Ascending aorta (tissue), 2 donors: ENCODE measurements around the gene NPDC1. TPM values are rescaled to one million over a fixed set of nuclear protein-coding genes. Genes with fewer than 3 reads are reported as not detected.
A peak's percentile ranks its signal among the peaks of the same experiment; 100 is the strongest.

Experiments
- DNase-seq, 2 donors: peaks; one replicate each; pipeline ENCODE4 v3.0.0-alpha.2; 2019; ENCODE audit warnings: low spot score in 2 of 2
- H3K27ac ChIP-seq, 2 donors: fragments of 200-600 bp; sonication (generic); one replicate each; pipeline ENCODE4 v1.5.1; 2016 to 2017; ENCODE audit warnings: mild to moderate bottlenecking in 1 of 2
- H3K27me3 ChIP-seq: fragments of 200-600 bp; sonication (generic); one replicate; pipeline ENCODE4 v1.5.1; 2017
- H3K36me3 ChIP-seq, 2 donors: fragments of 200-600 bp; sonication (generic); one replicate each; pipeline ENCODE4 v1.5.1; 2016
- H3K4me1 ChIP-seq, 2 donors: fragments of 200-600 bp; sonication (generic); one replicate each; pipeline ENCODE4 v1.5.1; 2016 to 2017; ENCODE audit warnings: mild to moderate bottlenecking in 1 of 2
- H3K4me3 ChIP-seq, 2 donors: fragments of 200-600 bp; sonication (generic); one replicate each; pipeline ENCODE4 v1.5.1; 2016 to 2017; ENCODE audit warnings: mild to moderate bottlenecking in 1 of 2
- H3K9me3 ChIP-seq, 2 donors: fragments of 200-600 bp; sonication (generic); one replicate each; pipeline ENCODE4 v1.5.1; 2016
- intact Hi-C: fragments of 100-400 bp; cut with DNase I; formaldehyde crosslinking; loops from one replicate; pipeline ENCODE4 v1.15.1; 2023
- total RNA-seq: library from RNA; depleted of rRNA; stranded (reverse); fragments of >200 nt; gene quantifications from one replicate; pipeline ENCODE4 v1.1.0, GENCODE V29; 2016
- TF ChIP-seq, protein P1 (sequence below), 3 experiments: fragments of 200-600 bp in 2 of 3; fragments of 450-650 bp in 1 of 3; sonication (generic) in 2 of 3; IDR thresholded peaks; one replicate each; pipeline ENCODE4 v1.5.1; 2016 to 2019; ENCODE audit warnings: antibody characterized with exemption in 3 of 3, mild to moderate bottlenecking in 1 of 3, moderate library complexity in 1 of 3

The NPDC1 gene
- total RNA-seq, 1 donor from 2014 or later = 579 TPM

GRCh38 chr9:137030006-137030405 is 16.0 kb downstream of the NPDC1 start:
- TF ChIP-seq, protein P1, sequence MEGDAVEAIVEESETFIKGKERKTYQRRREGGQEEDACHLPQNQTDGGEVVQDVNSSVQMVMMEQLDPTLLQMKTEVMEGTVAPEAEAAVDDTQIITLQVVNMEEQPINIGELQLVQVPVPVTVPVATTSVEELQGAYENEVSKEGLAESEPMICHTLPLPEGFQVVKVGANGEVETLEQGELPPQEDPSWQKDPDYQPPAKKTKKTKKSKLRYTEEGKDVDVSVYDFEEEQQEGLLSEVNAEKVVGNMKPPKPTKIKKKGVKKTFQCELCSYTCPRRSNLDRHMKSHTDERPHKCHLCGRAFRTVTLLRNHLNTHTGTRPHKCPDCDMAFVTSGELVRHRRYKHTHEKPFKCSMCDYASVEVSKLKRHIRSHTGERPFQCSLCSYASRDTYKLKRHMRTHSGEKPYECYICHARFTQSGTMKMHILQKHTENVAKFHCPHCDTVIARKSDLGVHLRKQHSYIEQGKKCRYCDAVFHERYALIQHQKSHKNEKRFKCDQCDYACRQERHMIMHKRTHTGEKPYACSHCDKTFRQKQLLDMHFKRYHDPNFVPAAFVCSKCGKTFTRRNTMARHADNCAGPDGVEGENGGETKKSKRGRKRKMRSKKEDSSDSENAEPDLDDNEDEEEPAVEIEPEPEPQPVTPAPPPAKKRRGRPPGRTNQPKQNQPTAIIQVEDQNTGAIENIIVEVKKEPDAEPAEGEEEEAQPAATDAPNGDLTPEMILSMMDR (IDR thresholded peaks at IDR 0.05) = no peak
- H3K4me1 ChIP-seq = peaks cover 17 to 21% of the 10 kb centered on the region in 2 donors
- H3K9me3 ChIP-seq = no peaks in the 10 kb centered on the region
- no peak for DNase-seq
- H3K27ac ChIP-seq = no peak overlapping the region
- H3K27me3 ChIP-seq = no peaks in the 10 kb centered on the region
- intact Hi-C loops = no loop called here
- no peak overlapping the region for H3K4me3 ChIP-seq
- no peaks in the 10 kb centered on the region for H3K36me3 ChIP-seq

- no peaks in the 10 kb centered on the region for H3K36me3 ChIP-seq
- no peak overlapping the region for H3K27ac ChIP-seq
- TF ChIP-seq, protein P1 (IDR thresholded peaks at IDR 0.05) = peak; percentile 68 to 88 (median 86)
- H3K27me3 ChIP-seq = no peaks in the 10 kb centered on the region
- intact Hi-C loops = loop anchor here (2.0 kb wide), 3 partner anchors 80 to 238 kb away; partner anchors contain the start of genes PHPT1 and TMEM141
- peaks cover 17% of the 10 kb centered on the region in 2 donors for H3K4me1 ChIP-seq
- H3K9me3 ChIP-seq = no peaks in the 10 kb centered on the region
- peak overlapping the region; percentile 71 to 94 for H3K4me3 ChIP-seq
- peak in 1 of 2 donors; percentile 87 for DNase-seq
Measured at GRCh38 chr9:137029058-137029936, 16.7 kb downstream of the NPDC1 start.

DNA sequence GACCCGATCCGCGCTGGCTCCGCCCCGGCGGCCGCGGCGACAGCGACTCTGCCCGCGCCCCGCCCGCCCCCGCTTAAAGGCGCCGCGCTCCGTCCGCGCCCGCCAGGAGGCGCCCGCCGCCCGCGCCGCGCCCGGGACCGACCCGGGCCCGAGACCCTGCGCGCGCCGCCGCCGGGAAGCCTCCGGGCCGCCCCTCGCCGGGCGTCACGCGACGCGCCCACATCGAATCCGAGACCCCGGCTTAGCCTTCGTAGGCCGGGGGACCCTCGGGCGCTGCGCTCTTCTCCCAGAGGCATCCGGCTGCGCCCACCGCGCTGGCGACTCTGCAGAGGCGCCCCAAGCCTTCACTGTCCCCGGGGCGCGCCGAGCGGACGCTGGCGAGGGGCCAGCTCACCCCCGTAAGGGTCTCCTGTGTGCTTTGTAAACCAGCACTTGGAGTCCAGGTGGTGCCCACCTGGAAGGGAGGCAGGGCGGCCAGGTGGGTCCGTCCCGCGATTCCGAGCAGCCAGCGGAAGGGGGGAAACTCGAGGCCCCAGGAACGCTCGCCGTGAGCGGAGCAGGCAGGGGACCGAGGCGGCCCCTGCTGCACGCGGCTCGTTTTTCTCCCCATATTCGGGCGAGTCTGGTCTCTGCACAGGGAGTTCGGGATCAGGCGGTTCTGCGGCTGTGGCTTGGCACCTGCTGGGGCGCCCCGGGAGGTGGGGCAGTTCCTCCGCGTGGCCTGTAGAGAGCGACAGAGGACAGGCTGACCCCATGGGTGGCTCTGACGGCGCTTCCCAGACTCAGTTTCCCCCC is 17.5 kb downstream of the NPDC1 start:
- peaks cover 17% of the 10 kb centered on the region in 2 donors for H3K4me1 ChIP-seq
- DNase-seq = no peak
- no peaks in the 10 kb centered on the region for H3K27me3 ChIP-seq
- TF ChIP-seq, protein P1 (IDR thresholded peaks at IDR 0.05) = peak in 2 of 3 experiments; percentile 25 to 31
- peak overlapping the region; percentile 71 to 94 for H3K4me3 ChIP-seq
- no peaks in the 10 kb centered on the region for H3K36me3 ChIP-seq
- H3K27ac ChIP-seq = peak overlapping the region in 1 of 2 donors; percentile 62
- intact Hi-C loops = loop anchor here (1.0 to 2.0 kb wide), 4 partner anchors 36 to 238 kb away; partner anchors contain the start of genes PAXX, PHPT1 and TMEM141
- no peaks in the 10 kb centered on the region for H3K9me3 ChIP-seq

DNA sequence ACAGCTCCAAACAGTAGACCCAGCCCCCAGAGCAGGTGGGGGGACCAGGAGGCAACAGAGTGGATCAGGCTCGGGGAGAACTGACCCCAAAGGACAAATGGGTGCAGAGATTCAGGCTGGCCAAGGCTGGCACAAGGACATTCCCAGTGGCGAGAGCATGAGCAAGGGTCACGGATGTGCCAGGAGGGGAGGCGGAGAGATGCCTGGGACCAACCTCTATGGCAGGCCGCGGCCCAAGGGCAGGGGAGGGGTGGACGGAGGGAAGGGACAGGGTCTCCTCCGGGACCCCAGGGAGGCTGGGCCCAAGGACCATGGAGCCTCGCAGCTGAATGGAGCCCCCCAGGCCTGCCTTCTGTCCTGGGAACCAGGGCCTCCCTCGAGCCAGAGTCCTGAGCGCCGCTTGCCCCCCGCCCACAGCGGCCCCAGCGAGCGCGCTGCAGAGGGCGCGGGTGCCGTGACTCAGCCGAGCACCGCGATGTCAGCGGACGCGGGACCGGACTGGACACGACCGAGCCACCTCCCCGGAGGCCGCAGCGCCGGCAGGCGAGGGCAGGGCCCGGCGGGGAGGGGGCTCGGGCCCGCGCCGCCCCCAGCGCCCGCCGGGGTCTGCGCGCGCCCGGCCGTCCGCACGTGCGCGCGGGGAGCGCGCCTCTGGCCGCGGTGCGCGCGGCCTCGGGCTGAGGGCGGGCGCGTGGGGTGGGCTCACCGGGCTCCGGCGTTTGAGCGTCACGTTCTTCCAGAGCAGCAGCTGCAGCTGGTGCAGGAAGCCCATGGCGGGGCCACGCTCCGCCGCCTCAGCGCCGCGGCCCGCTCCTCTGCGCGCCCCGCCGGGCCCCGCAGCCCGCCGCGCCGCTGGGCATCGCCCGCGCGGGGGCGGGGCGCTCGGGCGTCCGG is 18.4 kb downstream of the NPDC1 start, which contains the start of gene ABCA2:
Gene ABCA2 (minus strand): TSS at position 869 of the 894 bp plus-strand sequence. CDS start 97 bp downstream, at position 772.
- no peaks in the 10 kb centered on the region for H3K9me3 ChIP-seq
- TF ChIP-seq, protein P1 (IDR thresholded peaks at IDR 0.05) = no peak
- no peaks in the 10 kb centered on the region for H3K36me3 ChIP-seq
- peak within 1 kb of the TSS; percentile 53 to 62 for H3K27ac ChIP-seq
- peak within 1 kb of the TSS; percentile 71 to 94 for H3K4me3 ChIP-seq
- peaks cover 17% of the 10 kb centered on the region in 2 donors for H3K4me1 ChIP-seq
- intact Hi-C loops = loop anchor here (1.0 to 2.0 kb wide), 4 partner anchors 35 to 237 kb away; partner anchors contain the start of genes PAXX, PHPT1 and TMEM141
- no peak for DNase-seq
- no peaks in the 10 kb centered on the region for H3K27me3 ChIP-seq
